H4 (cell line): ENCODE measurements around the gene COX6A2. TPM values are rescaled to one million over a fixed set of nuclear protein-coding genes. Genes with fewer than 3 reads are reported as not detected.
A peak's percentile ranks its signal among the peaks of the same experiment; 100 is the strongest.

Experiments used
- DNase-seq: peaks from one replicate; pipeline ENCODE4 v3.0.0-alpha.2; 2015; ENCODE audit warnings: low spot score
- total RNA-seq: library from RNA; depleted of rRNA; stranded (reverse); fragments of >200 nt; shearing (Covaris generic); gene quantifications from 2 replicates; pipeline ENCODE4 v1.2.3, GENCODE V29; 2014; rRNA removed

COX6A2 gene
- not detected in 2 replicates for total RNA-seq

- no peak for DNase-seq
Measured at GRCh38 chr16:31428279-31428597, at the start of gene COX6A2. COX6A2 (minus strand) TSS chr16:31428360; CDS start chr16:31428325, 35 bp downstream.

- DNase-seq, result no peak
Measured at GRCh38 chr16:31477220-31478216, 49.4 kb upstream of the COX6A2 start.

GRCh38 chr16:31476303-31477219 lies 48.4 kb upstream of the COX6A2 start:
- no peak for DNase-seq

- no peak for DNase-seq
Measured at GRCh38 chr16:31475946-31476302, 47.8 kb upstream of the COX6A2 start.

- DNase-seq, result no peak
Measured at GRCh38 chr16:31474773-31475738, 46.9 kb upstream of the COX6A2 start.

- no peak for DNase-seq
Measured at GRCh38 chr16:31474173-31474714, 46.1 kb upstream of the COX6A2 start.

GRCh38 chr16:31473264-31473984 lies 45.3 kb upstream of the COX6A2 start:
- no peak for DNase-seq

- DNase-seq, result peak; percentile 58
Measured at GRCh38 chr16:31472709-31473203, 44.6 kb upstream of the COX6A2 start.

GRCh38 chr16:31471875-31472708 lies 43.9 kb upstream of the COX6A2 start, which contains the start of gene TGFB1I1:
TGFB1I1 (plus strand) TSS chr16:31472152; CDS start chr16:31472189, 37 bp downstream.
- peak; percentile 45 for DNase-seq

- DNase-seq, result no peak
Measured at GRCh38 chr16:31471241-31471874, 43.2 kb upstream of the COX6A2 start.

GRCh38 chr16:31470615-31471014 lies 42.5 kb upstream of the COX6A2 start:
- no peak for DNase-seq

GRCh38 chr16:31467858-31468257 lies 39.7 kb upstream of the COX6A2 start:
- no peak for DNase-seq

GRCh38 chr16:31467151-31467773 lies 39.1 kb upstream of the COX6A2 start:
- DNase-seq, result no peak

GRCh38 chr16:31466381-31466841 lies 38.3 kb upstream of the COX6A2 start:
- no peak for DNase-seq

- DNase-seq, result no peak
Measured at GRCh38 chr16:31465788-31466370, 37.7 kb upstream of the COX6A2 start.

GRCh38 chr16:31464781-31465260 lies 36.7 kb upstream of the COX6A2 start:
- DNase-seq, result no peak

GRCh38 chr16:31464348-31464769 lies 36.2 kb upstream of the COX6A2 start:
- no peak for DNase-seq
